ENCODE measurements around the gene TMEM161A.
"Not testable (repeated sequence)": the region's sequence is repeated elsewhere in the genome, so short reads cannot be mapped to it uniquely, and the experiment has no call there.

DNA sequence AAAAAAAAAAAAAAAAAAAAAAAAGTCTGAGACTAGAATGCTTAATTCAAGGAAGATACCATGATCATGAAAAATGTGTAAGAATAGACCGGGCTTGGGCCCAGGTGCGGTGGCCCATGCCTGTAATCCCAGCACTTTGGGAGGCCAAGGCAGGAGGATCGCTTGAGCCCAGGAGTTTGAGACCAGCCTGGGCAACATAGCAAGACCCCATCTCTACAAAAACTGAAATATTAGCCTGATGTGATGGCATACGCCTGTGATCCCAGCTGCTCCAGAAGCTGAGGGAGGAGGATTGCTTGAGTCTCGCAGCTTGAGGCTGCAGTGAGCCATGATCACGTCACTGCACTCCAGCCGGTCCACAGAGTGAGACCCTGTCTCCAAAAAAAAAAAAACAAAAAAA is 31.3 kb downstream of the TMEM161A start:
- TF ChIP-seq POLR2A (IDR thresholded peaks at IDR 0.05); POLR2AphosphoS5 (IDR thresholded peaks at IDR 0.05; ENCODE audit: insufficient read depth in 1 of 2, low read depth in 1 of 2): not testable (repeated sequence)
- TF ChIP-seq, protein P1, sequence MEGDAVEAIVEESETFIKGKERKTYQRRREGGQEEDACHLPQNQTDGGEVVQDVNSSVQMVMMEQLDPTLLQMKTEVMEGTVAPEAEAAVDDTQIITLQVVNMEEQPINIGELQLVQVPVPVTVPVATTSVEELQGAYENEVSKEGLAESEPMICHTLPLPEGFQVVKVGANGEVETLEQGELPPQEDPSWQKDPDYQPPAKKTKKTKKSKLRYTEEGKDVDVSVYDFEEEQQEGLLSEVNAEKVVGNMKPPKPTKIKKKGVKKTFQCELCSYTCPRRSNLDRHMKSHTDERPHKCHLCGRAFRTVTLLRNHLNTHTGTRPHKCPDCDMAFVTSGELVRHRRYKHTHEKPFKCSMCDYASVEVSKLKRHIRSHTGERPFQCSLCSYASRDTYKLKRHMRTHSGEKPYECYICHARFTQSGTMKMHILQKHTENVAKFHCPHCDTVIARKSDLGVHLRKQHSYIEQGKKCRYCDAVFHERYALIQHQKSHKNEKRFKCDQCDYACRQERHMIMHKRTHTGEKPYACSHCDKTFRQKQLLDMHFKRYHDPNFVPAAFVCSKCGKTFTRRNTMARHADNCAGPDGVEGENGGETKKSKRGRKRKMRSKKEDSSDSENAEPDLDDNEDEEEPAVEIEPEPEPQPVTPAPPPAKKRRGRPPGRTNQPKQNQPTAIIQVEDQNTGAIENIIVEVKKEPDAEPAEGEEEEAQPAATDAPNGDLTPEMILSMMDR (IDR thresholded peaks at IDR 0.05), result not testable (repeated sequence)
